ENCODE results near the gene FAM209B. TPM values are rescaled to one million over a fixed set of nuclear protein-coding genes. Genes with fewer than 3 reads are reported as not detected.

FAM209B gene
- total RNA-seq, 1 experiment from 2014 or later = not detected

Other genes with a start within 250 kb of the FAM209B start
- 13.3 and 20.0 TPM in 2 replicates for gene FAM210B, start 174.3 kb upstream of the FAM209B start, total RNA-seq (2014; rRNA removed; shearing (Covaris generic))
- 191 and 212 TPM in 2 replicates for gene AURKA, start 141.0 kb upstream of the FAM209B start, total RNA-seq (2014; rRNA removed; shearing (Covaris generic))
- gene CSTF1, start 140.6 kb upstream of the FAM209B start, total RNA-seq (2014; rRNA removed; shearing (Covaris generic)) = 93.5 and 101 TPM in 2 replicates
- 0.15 TPM in 1 of 2 replicates, not detected in the other for gene CASS4, start 121.0 kb upstream of the FAM209B start, total RNA-seq (2014; rRNA removed; shearing (Covaris generic))
- gene RTF2, start 64.6 kb upstream of the FAM209B start, total RNA-seq (2014; rRNA removed; shearing (Covaris generic)) = 131 and 178 TPM in 2 replicates
- not detected in 2 replicates for gene FAM209A, start 8.5 kb upstream of the FAM209B start, total RNA-seq (2014; rRNA removed; shearing (Covaris generic))
- gene TFAP2C, start 96.1 kb downstream of the FAM209B start, total RNA-seq (2014; rRNA removed; shearing (Covaris generic)) = 3.6 and 7.5 TPM in 2 replicates

Measured in M059J (cell line).